ENCODE measurements around the gene ATG7. TPM values are rescaled to one million over a fixed set of nuclear protein-coding genes. Genes with fewer than 3 reads are reported as not detected.

Gene ATG7
- total RNA-seq, 1 donor from 2014 or later, result 53.4 TPM

DNA sequence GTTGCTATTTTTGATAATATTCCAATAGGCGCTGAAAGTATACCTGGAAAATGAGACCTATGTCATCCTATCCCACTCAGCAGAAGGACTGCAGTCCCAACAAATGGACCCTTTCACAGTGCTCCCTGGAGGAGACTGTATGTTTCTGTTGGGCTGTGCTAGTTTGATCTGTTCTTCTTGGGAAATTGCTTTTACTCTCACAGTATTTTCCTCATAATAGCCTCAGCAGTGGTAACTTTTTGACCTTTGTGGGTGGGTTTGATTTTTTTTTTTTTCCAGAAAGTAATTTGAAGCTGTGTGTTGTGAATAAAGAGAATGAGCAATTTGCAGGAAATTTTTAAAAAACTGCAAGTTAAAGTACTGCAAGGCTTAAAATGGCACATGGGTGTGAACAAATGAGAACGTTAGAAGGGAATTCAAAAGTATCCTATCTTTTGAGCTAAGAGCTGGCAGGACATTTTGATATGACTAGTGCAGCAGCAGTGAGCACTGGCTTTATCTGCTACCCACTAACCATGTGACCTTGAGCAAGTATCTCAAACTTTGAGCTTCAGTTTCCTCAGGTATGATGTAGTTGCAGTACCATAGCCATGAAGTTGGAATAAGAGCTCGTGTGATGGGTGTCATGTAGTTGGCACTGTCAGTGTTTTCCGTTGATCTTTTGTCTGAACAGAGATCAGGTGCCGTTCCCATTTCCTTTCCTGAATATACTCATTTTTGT lies 118.4 kb downstream of the ATG7 start:
- no peak overlapping the region for H3K4me3 ChIP-seq (ENCODE audit: low read depth, low read length)
- no peaks in the 10 kb centered on the region for H3K27me3 ChIP-seq (ENCODE audit: control insufficient read depth, insufficient read depth, low read length)
- DNase-seq (ENCODE audit: low read depth) (no peak), FAIRE-seq (no peak)
- TF ChIP-seq, protein P1, sequence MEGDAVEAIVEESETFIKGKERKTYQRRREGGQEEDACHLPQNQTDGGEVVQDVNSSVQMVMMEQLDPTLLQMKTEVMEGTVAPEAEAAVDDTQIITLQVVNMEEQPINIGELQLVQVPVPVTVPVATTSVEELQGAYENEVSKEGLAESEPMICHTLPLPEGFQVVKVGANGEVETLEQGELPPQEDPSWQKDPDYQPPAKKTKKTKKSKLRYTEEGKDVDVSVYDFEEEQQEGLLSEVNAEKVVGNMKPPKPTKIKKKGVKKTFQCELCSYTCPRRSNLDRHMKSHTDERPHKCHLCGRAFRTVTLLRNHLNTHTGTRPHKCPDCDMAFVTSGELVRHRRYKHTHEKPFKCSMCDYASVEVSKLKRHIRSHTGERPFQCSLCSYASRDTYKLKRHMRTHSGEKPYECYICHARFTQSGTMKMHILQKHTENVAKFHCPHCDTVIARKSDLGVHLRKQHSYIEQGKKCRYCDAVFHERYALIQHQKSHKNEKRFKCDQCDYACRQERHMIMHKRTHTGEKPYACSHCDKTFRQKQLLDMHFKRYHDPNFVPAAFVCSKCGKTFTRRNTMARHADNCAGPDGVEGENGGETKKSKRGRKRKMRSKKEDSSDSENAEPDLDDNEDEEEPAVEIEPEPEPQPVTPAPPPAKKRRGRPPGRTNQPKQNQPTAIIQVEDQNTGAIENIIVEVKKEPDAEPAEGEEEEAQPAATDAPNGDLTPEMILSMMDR (IDR thresholded peaks at IDR 0.05; ENCODE audit: insufficient read depth, low read length, severe bottlenecking), result no peak
- no peaks in the 10 kb centered on the region for H3K36me3 ChIP-seq (ENCODE audit: control insufficient read depth, insufficient read depth, low read length)

DNA sequence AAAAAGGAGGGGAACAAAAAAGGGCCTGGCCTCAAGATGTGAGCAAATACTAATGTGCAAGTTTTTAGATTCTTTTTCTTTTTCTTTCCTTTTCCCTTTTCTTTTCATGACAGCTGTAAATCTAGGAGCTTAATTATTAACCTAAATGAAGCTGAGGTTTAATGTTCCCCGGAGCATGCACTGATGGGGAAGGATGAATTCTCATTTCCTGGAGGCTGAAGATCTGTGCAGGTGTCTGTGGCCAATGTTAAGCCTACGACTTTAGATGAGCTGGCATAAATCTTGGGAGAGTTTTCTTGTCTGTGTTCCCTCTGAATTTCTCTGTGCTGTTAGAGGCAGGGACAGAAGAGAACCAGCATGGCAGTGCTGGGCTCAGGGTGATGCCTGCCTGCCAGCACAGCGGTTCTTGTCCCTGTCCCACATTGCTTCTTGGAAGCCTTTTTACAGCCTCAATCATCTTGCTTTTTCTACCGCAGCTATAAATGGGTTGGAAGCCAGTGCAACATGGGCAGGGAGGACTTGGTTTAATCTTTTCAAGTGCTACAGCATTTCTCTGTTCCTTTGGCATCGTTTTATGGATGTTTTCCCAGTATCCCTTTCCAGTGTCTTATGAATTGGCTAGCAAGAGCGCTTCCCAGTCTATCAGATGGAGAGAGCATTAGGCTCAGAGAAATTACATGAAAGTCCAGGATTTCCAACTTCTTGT lies 119.1 kb downstream of the ATG7 start:
- Histone ChIP-seq H3K36me3 (ENCODE audit: control insufficient read depth, insufficient read depth, low read length) (no peaks in the 10 kb centered on the region), H3K27me3 (ENCODE audit: control insufficient read depth, insufficient read depth, low read length) (no peaks in the 10 kb centered on the region), H3K4me3 (ENCODE audit: low read depth, low read length) (no peak overlapping the region)
- FAIRE-seq (no peak), DNase-seq (ENCODE audit: low read depth) (no peak)
- TF ChIP-seq, protein P1 (IDR thresholded peaks at IDR 0.05; ENCODE audit: insufficient read depth, low read length, severe bottlenecking), result no peak

DNA sequence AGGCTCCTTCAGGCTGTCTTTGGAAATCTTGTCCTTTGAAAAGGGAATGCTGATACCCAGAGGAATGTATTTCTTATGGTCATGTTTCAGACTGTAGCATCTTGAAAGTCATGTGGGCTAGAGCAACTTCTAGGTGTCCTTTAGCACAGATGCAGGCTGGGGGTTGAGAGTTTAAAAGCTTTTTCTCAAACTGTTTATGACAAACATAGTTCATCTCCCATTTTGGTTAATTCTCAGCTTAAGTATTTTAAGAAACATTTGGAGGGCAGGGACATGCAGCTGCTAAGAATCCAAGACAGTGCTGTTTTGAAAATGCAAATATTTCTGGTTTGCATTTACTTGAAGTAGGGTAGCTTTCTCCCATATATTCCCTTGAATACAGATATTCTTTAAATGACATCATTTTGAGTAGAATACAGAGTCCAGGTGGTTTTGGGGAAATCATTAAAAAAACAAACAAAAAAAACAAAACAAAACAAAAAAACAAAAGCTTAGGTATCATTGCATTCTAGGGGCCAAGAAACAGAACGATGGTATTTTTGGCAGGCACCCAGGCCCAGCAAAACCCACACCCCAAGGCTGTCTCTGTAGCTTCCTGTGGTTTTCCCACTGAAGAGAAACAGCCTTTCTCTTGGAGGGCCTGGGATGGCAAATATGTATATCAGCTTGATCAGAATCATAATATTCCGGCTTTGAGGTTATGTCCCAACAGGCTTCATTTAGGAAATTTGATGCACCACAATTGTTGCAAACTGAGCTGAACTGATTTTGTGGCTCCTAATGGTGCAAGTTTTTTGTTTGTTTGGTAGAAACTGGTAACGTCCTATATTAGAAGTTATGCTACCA lies 120.0 kb downstream of the ATG7 start:
- Histone ChIP-seq H3K27me3 (ENCODE audit: control insufficient read depth, insufficient read depth, low read length) (no peaks in the 10 kb centered on the region), H3K4me3 (ENCODE audit: low read depth, low read length) (no peak overlapping the region), H3K36me3 (ENCODE audit: control insufficient read depth, insufficient read depth, low read length) (no peaks in the 10 kb centered on the region)
- DNase-seq (ENCODE audit: low read depth), result peak; percentile 47
- FAIRE-seq, result no peak
- TF ChIP-seq, protein P1 (IDR thresholded peaks at IDR 0.05; ENCODE audit: insufficient read depth, low read length, severe bottlenecking), result no peak

DNA sequence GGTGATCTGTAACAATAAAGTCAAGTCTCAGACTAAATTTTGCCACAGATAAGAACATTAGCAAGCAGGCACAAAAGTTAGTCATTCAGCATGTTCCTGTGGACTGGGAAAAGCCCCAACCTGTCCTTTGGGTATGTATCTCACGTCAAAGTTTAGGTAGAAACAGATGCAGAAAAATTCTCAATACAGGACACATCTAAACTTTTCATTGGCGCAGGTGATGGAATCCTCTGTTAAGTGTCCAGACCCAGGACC lies 120.6 kb downstream of the ATG7 start:
- TF ChIP-seq, protein P1 (IDR thresholded peaks at IDR 0.05; ENCODE audit: insufficient read depth, low read length, severe bottlenecking), result no peak
- no peak overlapping the region for H3K4me3 ChIP-seq (ENCODE audit: low read depth, low read length)
- FAIRE-seq (no peak), DNase-seq (ENCODE audit: low read depth) (no peak)
- H3K27me3 ChIP-seq (ENCODE audit: control insufficient read depth, insufficient read depth, low read length), result no peaks in the 10 kb centered on the region
- no peaks in the 10 kb centered on the region for H3K36me3 ChIP-seq (ENCODE audit: control insufficient read depth, insufficient read depth, low read length)

DNA sequence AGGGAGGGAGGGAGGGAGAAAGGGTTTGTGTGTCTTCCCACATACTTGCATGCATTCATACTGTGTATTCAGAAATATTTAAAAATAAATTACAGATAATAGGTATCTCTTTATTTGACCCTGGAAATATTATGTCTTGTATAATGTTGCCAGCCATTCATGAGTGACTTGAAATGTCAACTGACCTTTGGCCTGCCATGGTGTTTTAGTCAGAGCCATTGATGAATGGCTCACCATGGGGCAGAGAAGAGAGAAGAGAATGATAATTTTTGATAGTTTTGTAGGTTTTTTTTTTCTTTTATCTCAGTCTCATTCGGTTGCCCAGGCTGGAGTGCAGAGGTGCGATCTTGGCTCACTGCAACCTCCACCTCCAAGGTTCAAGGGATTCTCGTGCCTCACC lies 121.2 kb downstream of the ATG7 start:
- TF ChIP-seq, protein P1 (IDR thresholded peaks at IDR 0.05; ENCODE audit: insufficient read depth, low read length, severe bottlenecking), result no peak
- H3K27me3 ChIP-seq (ENCODE audit: control insufficient read depth, insufficient read depth, low read length), result no peaks in the 10 kb centered on the region
- H3K4me3 ChIP-seq (ENCODE audit: low read depth, low read length), result no peak overlapping the region
- DNase-seq (ENCODE audit: low read depth) (no peak), FAIRE-seq (no peak)
- no peaks in the 10 kb centered on the region for H3K36me3 ChIP-seq (ENCODE audit: control insufficient read depth, insufficient read depth, low read length)
